IPS DF 6.9 (cell line): Measurements from ENCODE around the gene NLRC5.
"Not testable (repeated sequence)": the region's sequence is repeated elsewhere in the genome, so short reads cannot be mapped to it uniquely, and the experiment has no call there.

ENCODE experiments used
- DNase-seq: peaks from one replicate; pipeline ENCODE4 v3.0.0-alpha.2; 2013; ENCODE audit warnings: low read depth, low spot score
- H3K27ac ChIP-seq: one replicate; pipeline ENCODE4 v1.5.1; 2013; ENCODE audit warnings: low read length, control low read depth
- H3K27me3 ChIP-seq: 2 replicates; pipeline ENCODE4 v1.6.1; 2013; ENCODE audit warnings: mild to moderate bottlenecking, low read length; ENCODE audit not compliant: control insufficient read depth, insufficient read depth
- H3K36me3 ChIP-seq: 2 replicates; pipeline ENCODE4 v1.6.1; 2013; ENCODE audit warnings: low read length; ENCODE audit not compliant: control insufficient read depth, insufficient read depth
- H3K4me1 ChIP-seq: 2 replicates; pipeline ENCODE4 v1.6.1; 2013; ENCODE audit warnings: low read length; ENCODE audit not compliant: control insufficient read depth, insufficient read depth
- H3K4me3 ChIP-seq: 2 replicates; pipeline ENCODE4 v1.5.1; 2013; ENCODE audit warnings: mild to moderate bottlenecking, low read length
- H3K9me3 ChIP-seq: 2 replicates; pipeline ENCODE4 v1.6.1; 2013; ENCODE audit warnings: low read length, inconsistent platforms; ENCODE audit not compliant: control insufficient read depth, insufficient read depth
- WGBS: extraction: QIAGEN DNeasy Blood & Tissue Kit; methylation state at CpG from one replicate; pipeline ENCODE4 v1.1.7; 2013; ENCODE audit warnings: mixed read lengths, missing lambda C conversion rate; ENCODE audit not compliant: insufficient read length, insufficient coverage; 5-methylcytosine and 5-hydroxymethylcytosine counted together

The NLRC5 gene

DNA sequence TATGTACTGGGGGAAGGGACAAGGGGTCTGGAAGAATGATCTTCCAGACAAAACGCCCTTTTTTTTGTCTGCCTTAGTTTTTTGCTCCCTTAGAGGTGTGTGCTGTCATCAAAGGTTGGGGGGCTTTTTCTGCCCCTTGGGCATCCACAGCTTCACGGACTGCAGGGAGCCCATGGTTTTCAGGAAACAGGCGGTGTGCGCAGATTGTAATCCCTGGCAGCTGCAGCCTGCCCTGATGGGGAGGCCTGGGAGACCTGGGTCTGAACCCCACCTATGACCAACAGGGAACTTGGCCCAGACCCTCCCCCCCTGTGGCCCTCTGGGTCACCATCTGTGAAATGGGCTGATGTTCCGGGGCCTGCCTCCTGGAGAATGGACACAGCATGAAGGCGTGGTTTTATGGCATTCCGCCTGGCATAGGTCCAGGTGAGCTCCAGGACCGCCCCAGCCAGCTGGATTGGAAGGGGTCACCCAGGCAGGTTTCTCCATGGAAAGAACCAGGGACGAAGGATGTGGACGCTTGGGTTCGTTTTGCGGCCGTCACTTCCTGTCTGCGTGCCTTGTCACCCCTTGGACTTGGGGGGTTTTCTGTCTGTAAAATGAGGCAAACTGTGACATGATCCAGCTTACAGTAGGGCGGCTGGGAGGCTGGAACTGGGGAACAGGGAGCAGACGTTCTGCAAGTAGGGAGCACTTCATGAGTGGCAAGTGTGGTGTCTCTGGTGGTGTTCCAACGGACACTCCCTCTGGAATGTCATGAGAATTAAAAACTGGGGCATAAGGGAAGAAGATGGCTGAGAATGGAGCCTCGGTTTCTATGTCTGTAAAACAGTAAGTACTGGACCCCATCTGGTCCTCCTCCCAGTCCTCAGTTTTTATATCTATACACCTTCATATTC is 104.6 kb downstream of the NLRC5 start:
- WGBS, result no CpG with 5 or more reads among the region's 18 CpGs
- no peaks in the 10 kb centered on the region for H3K36me3 ChIP-seq
- no peaks in the 10 kb centered on the region for H3K9me3 ChIP-seq
- no peak overlapping the region for H3K27ac ChIP-seq
- no peak for DNase-seq
- H3K4me1 ChIP-seq, result no peaks in the 10 kb centered on the region
- no peaks in the 10 kb centered on the region for H3K27me3 ChIP-seq
- H3K4me3 ChIP-seq, result no peak overlapping the region

- H3K36me3 ChIP-seq, result no peaks in the 10 kb centered on the region
- WGBS, result no CpG with 5 or more reads among the region's 5 CpGs
- no peaks in the 10 kb centered on the region for H3K27me3 ChIP-seq
- H3K9me3 ChIP-seq, result no peaks in the 10 kb centered on the region
- no peak overlapping the region for H3K4me3 ChIP-seq
- no peak overlapping the region for H3K27ac ChIP-seq
- no peaks in the 10 kb centered on the region for H3K4me1 ChIP-seq
- DNase-seq, result no peak
Measured at GRCh38 chr16:57094911-57095310, 105.6 kb downstream of the NLRC5 start.

- DNase-seq, result no peak
- Histone ChIP-seq H3K4me1 (no peaks in the 10 kb centered on the region), H3K27me3 (no peaks in the 10 kb centered on the region), H3K4me3 (no peak overlapping the region), H3K27ac (no peak overlapping the region), H3K36me3 (no peaks in the 10 kb centered on the region), H3K9me3 (no peaks in the 10 kb centered on the region)
- WGBS, result no CpG with 5 or more reads among the region's 3 CpGs
Measured at GRCh38 chr16:57096192-57096591, 106.8 kb downstream of the NLRC5 start.

GRCh38 chr16:57096793-57097192 is 107.4 kb downstream of the NLRC5 start:
- no peak overlapping the region for H3K27ac ChIP-seq
- WGBS, result no CpG with 5 or more reads among the region's 2 CpGs
- H3K9me3 ChIP-seq, result no peaks in the 10 kb centered on the region
- H3K4me1 ChIP-seq, result no peaks in the 10 kb centered on the region
- no peak overlapping the region for H3K4me3 ChIP-seq
- no peaks in the 10 kb centered on the region for H3K27me3 ChIP-seq
- no peak for DNase-seq
- H3K36me3 ChIP-seq, result no peaks in the 10 kb centered on the region

GRCh38 chr16:57098188-57098841 is 109.0 kb downstream of the NLRC5 start:
- H3K9me3 ChIP-seq, result no peaks in the 10 kb centered on the region
- no peak for DNase-seq

DNA sequence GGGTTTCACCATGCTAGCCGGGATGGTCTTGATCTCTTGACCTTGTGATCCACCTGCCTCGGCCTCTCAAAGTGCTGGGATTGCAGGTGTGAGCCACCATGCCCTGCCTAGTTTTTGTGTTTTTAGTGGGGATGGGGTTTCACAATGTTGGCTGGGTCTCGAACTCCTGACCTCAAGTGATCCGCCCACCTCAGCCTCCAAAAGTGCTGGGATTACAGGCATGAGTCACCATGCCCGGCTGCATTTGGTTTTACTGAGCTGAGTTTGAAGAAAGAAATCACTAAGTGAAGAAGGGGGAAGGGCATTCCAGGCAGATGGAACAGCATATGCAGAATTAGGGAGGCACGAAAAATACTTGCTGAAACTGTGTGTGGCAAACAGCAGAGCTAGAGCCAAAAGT is 110.6 kb downstream of the NLRC5 start:
- H3K27ac ChIP-seq, H3K4me3 ChIP-seq, H3K9me3 ChIP-seq, H3K27me3 ChIP-seq, DNase-seq, H3K4me1 ChIP-seq, H3K36me3 ChIP-seq: not testable (repeated sequence)
- no CpG with 5 or more reads among the region's 6 CpGs for WGBS

More at GRCh38 chr16:57098188-57098841, 109.0 kb downstream of the NLRC5 start:
- Histone ChIP-seq H3K27me3 (no peaks in the 10 kb centered on the region), H3K27ac (no peak overlapping the region), H3K4me1 (no peaks in the 10 kb centered on the region), H3K36me3 (no peaks in the 10 kb centered on the region), H3K4me3 (no peak overlapping the region)
- no CpG with 5 or more reads among the region's 14 CpGs for WGBS

- no peak for DNase-seq
- WGBS, result no CpG with 5 or more reads among the region's 1 CpG
- no peak overlapping the region for H3K27ac ChIP-seq
- H3K9me3 ChIP-seq, result no peaks in the 10 kb centered on the region
- H3K4me3 ChIP-seq, result no peak overlapping the region
- H3K4me1 ChIP-seq, result no peaks in the 10 kb centered on the region
- H3K27me3 ChIP-seq, result no peaks in the 10 kb centered on the region
- H3K36me3 ChIP-seq, result no peaks in the 10 kb centered on the region
Measured at GRCh38 chr16:57100445-57100844, 111.1 kb downstream of the NLRC5 start.

DNA sequence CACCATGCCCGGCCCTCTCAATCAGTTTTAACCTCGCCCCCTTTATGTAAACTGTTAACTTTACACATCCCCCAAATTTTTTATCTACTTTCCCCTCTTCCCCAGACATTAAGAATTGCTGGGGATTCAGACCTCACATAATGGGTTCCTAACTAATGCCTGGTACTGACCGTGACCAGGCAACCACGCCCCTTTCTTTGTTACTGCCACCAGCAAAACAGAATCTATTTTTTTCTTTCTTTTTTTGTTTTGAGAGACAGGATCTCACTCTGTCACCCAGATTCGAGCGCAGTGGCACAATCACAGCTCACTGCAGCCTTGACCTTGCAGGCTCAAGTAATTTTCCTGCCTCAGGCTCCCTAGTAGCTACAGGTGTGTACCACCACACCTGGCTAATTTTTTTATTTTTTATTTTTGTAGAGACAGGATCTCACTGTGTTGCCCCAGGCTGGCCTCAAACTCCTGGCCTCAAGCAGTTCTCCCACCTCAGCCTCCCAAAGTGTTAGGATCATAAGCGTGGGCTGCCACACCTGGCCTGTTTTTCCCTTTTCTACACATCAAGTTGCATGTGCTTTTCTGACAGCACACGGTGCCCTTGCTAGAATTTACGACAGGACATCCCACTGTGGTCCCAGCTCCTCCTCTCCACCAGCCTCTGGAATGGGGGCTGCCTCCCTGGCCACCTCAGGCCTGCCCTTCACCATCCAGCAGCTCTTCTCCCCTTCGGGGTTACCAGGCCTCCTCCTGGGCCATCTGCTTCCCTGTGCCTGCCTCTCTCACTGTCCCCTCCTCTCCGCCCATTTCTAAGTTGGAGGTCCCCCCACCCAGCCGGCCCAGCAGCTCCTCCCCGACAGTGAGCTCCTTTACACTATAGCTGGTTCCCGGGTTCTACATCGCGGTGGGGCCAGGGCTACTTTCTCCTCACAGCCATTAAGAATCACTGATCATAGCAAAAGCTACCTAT is 113.8 kb downstream of the NLRC5 start:
- 100% methylated on average over 1 of the region's 16 CpGs for WGBS
- Histone ChIP-seq H3K4me3 (no peak overlapping the region), H3K9me3 (no peaks in the 10 kb centered on the region), H3K36me3 (no peaks in the 10 kb centered on the region; the same call in 1 of the 2 replicates), H3K27ac (no peak overlapping the region), H3K27me3 (no peaks in the 10 kb centered on the region), H3K4me1 (peaks cover 2% of the 10 kb centered on the region; the same call in 1 of the 2 replicates)
- no peak for DNase-seq

DNA sequence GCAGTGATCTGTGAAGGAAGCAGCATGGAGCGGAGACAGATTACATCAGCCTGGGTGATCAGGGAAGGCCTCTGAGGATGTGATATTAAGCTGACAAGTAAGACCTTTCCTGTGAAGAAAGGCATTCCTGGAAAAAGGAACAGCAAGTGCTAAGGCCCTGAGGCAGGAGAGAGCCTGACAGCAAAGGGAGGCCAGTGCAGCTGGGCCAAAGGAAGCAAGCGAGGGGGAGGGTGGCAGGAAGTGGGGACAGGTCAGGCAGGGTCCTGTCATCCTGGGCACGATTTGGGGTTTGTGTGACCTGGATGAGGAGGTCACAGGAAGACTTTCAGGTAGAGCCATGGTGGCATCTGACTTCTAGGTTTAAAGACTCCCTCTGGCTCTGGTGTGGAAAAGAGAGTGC is 115.3 kb downstream of the NLRC5 start:
- no peaks in the 10 kb centered on the region for H3K9me3 ChIP-seq
- H3K36me3 ChIP-seq, result no peaks in the 10 kb centered on the region; the same call in 1 of the 2 replicates
- H3K27me3 ChIP-seq, result no peaks in the 10 kb centered on the region
- no CpG with 5 or more reads among the region's 3 CpGs for WGBS
- no peak overlapping the region for H3K4me3 ChIP-seq
- no peak for DNase-seq
- H3K4me1 ChIP-seq, result peaks cover 2% of the 10 kb centered on the region; the same call in 1 of the 2 replicates
- no peak overlapping the region for H3K27ac ChIP-seq

DNA sequence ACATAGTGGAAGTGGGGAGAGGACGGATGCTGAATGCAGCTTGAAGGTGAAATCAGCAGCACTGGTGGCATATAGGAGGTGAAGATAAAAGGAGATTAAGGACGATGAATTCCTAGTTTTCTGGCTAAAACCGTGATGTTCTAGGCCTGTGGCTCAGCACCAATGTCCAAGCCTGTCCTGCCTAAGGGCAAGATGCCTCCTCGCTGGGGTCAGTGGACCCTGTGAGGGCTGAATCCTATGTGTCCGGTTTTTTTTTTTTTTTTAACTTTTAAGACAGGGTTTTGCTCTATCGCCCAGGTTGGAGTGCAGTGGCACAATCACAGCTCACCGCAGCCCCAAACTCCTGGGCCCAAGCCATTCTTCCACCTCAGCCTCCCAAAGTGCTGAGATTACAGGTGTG is 115.8 kb downstream of the NLRC5 start:
- no peaks in the 10 kb centered on the region for H3K9me3 ChIP-seq
- H3K4me1 ChIP-seq, result peaks cover 2% of the 10 kb centered on the region; the same call in 1 of the 2 replicates
- H3K27me3 ChIP-seq, result no peaks in the 10 kb centered on the region
- no peak for DNase-seq
- WGBS, result no CpG with 5 or more reads among the region's 7 CpGs
- no peaks in the 10 kb centered on the region; the same call in 1 of the 2 replicates for H3K36me3 ChIP-seq
- no peak overlapping the region for H3K27ac ChIP-seq
- H3K4me3 ChIP-seq, result no peak overlapping the region
